HG03108 (cell line): ENCODE data around the gene MEN1.
"Not testable (repeated sequence)": the region's sequence is repeated elsewhere in the genome, so short reads cannot be mapped to it uniquely, and the experiment has no call there.

Experiments
- ATAC-seq: cut with Tn5 transposase; IDR thresholded peaks from one replicate; pipeline ENCODE4 v1.9.1; 2021; ENCODE audit warnings: moderate library complexity; ENCODE audit not compliant: unreplicated experiment

MEN1 gene

DNA sequence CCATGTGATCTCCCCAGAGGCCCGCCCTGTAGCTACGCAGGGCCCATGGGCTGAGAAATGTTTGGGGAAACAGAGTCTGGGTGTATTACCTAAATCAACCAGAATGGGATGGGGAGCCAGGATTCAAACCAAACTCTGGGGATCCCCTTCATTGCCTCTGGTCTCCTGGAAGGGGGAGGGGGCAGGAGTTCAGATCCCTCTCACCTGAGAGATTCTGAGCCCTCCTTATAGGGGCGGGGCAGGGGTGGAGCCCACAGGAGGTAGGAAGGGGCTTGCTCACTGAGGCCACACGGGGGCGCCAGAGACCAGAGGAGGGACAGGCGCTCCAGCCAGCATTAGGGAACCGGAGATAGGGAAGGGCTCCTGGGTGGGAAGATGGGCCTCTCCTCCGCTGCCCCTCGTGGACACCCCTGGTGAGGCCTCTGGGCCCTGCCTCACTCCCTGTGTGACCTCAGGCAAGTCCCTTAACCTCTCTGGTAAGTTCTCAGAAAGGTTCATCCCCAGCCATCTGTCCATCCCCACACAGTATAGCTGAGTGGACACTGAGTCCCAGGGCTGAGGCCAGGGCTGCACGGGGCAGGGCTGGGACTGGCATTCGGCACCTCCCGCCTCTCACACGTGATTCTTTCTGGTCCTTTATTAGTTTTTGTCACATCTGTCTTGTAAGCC is 36.8 kb upstream of the MEN1 start:
- no peak for ATAC-seq

GRCh38 chr11:64845776-64846129 is 35.4 kb upstream of the MEN1 start:
- ATAC-seq, result not testable (repeated sequence)

GRCh38 chr11:64845129-64845775 is 34.9 kb upstream of the MEN1 start:
- no peak for ATAC-seq

DNA sequence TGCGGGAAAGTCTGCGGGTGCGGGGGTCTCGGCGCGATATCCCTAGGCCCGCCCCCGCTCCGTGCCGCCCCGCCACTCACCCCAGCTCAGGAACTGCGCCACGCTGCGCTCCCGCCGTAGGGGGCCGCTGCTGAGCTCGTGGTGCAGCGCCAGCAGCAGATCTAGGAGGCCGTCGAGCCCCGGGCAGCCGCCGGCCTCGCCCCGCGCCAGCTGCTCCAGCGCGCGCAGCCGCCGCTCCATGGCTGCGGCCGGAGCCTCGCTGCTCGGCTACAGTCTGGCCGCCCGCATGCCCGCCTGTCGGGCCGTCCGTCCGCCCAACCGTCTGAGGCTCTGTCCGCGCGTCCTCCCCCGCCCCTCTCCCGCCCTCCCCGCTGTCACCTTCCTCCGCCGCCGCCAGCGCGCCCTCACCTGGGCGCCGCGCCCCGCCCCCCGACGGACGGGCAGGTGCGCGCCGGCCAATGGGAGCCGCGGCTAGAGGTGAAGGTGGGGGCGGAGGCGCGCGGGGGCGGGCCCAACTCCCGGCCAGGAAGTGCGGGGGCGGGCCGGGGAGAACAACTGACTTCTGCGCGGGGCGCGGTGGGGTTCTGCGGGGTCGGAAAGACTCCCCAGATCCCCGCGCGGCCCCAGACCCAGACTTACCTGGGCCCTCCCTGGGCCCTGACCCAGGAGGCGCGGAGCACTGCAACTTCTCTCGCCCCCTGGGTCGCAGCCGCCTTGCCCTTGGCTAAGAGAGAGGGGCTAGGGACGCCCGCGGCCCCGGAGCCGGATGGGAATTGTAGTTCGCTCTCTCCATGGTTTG is 34.2 kb upstream of the MEN1 start, which contains the start of gene CDC42BPG:
TSS of gene CDC42BPG (minus strand) at position 324 of the 799 bp plus-strand sequence. CDS start at position 240, 84 bp downstream.
- no peak for ATAC-seq

DNA sequence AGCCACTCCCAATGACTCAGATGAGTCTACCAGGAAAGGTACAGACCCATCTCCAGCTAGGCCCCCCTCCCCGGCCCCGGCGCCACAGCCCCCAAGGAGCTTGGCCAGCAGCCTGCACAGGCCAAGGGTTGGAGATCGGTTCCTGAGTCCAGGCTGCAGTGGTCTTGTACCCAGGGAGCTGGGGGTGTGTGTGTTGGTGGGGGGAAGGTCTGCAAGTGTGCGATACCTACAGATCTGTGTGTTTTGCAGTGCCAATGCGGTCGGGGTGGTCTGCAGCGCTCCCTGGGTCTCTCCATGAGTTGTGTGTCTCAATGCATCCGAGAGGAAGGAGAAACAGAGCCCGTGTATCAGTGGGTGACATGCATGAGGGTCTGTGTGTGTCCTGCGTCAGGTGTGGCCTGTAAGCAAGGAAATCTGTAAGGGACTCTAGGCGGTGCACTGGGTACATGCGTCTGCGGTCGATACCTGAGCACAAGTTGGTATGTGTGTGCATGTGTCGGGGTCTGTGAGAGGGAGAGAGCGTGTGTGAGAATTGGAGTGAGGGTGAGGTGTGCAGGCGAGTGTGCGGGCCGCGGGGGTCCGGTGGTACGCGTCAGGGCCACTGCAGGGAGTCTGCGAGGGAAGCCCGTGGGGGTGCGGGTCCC is 33.5 kb upstream of the MEN1 start:
- no peak for ATAC-seq

DNA sequence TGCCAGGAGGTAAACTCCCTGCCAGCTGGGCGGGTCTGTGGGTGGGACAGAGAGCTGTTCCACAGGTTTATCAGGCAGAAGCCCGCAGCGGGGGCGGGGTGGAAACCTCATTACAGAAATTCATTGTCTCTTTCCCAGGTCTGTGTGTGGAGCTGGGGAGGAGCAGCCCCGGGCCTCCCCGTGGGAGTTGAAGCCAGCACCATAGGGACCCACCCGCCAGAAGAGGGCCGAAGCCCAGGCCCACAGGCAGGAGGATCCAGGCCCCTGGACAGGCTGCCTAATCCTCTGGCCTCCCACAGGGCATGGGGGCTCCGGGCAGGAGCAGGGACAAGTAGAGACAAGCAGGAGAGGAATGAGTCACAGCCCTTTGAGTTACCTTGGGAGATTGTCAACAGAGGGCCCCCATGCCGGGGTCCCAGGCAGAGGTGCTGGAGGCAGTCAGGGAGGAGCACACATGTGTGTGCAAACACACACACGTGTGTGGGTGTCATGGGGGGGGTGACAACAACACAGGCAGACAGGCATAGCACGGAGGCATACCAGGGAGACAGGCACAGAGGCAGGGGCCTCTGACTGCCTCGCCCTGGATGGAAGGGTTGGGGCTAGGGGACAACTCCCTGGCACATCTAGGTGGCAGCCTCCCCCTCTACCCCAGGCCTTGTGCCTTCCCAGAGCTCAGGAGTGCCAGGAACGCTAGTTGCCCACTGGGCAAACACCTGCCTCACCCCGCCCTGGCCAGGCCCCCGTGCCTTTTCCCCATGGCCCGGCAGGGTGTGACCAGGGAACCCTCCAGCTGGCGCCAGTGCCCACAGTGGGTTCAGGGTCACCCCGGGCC is 32.7 kb upstream of the MEN1 start:
- ATAC-seq, result no peak

GRCh38 chr11:64842366-64842759 is 32.0 kb upstream of the MEN1 start:
- no peak for ATAC-seq

DNA sequence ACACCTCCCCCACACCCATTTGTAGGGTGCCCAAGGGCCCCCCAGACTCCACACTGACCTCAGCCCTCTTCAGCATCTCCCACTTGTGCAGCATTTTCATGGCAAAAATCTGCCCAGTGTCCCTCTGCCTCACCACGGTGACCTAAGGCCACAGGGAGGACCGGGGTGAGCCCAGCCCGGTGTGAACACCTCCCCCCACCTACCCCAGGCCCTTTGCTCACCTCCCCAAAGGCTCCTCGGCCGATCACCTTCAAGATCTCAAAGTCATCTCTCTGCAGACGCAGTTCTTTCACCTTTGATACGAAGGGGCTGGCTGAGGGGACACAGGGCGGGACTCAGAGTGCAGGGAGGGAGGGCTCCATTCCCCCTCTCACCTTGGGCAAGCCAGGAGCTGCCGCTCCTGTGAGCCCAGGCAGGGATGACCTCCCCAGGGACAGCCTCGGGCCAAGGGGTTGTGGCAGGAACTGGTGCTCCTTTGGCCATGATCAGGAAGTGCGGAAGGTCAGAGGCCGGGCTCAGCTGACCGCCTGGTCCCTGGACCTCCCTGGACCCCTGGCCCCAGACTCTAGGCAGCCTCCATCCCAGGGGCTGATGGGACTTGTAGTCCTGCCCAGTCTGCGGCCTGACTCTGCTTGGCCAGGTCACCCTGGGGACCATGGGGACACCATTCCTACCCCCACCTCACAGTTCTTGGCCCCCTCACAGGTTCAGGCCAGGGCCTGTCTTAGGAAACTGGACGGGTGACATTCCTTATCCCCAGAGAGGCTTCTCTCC is 31.4 kb upstream of the MEN1 start:
- ATAC-seq, result no peak

- ATAC-seq, result no peak
These were observed 29.8 kb upstream of the MEN1 start for GRCh38 chr11:64839887-64840782.

GRCh38 chr11:64839335-64839734 is 29.0 kb upstream of the MEN1 start:
- no peak for ATAC-seq

DNA sequence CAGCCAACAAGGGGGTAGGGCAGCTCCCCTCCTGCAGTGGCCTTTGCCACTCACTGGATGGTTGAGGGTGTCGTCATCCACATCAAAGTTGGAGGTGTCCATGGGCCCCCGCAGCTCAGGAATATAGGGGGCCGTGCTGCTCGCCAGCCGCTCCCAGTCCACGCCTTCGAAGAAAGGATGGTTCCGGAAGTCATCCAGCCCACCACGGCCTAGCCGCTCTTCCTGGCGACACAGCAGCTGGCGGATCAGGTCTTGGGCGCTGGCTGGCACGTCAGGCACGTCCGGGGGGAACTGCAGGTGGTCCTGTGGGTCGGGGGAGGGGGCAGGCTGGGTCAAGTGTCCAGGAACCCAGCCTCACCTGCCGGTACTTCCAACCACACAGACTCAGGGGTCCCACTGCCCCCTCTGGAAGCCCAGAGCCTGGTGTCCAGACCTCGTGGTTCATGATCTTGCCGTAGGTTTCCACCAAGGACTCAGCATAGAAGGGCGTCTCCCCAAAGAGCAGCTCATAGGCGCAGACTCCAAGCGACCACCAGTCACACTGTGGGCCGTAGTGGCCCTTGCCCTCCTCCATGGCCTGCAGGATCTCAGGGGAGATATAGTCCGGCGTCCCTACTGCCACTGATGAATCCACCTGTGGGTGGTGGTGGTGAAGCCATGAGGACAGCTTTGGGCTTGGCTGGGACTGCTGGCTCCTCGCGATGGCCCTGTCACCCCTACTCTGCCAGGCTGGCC is 28.4 kb upstream of the MEN1 start:
- ATAC-seq, result no peak

DNA sequence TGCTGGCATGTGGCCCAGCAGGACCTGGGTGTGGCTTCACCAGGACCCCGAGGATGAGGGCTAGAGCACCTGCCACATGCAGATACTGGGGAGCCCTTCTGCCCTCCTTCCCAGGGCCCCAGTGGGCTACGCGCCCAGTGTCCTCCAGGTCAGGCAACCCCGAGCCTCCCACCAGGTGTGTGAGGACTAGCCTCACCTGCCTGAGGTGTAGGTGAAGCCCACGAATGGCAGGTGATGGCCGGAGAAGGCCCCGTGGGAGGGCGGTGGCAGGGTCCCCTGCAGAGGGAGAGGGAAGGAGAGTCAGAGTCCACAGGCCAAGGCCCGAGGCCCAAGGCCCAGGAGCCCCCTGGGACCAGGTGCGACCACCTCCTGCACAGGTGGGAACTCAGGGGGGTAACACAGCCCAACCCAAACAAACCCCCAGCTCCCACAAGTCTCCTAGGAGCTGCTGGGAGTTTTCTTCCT is 27.6 kb upstream of the MEN1 start:
- no peak for ATAC-seq

GRCh38 chr11:64836448-64837072 is 26.2 kb upstream of the MEN1 start:
- ATAC-seq, result no peak

GRCh38 chr11:64835616-64836447 is 25.5 kb upstream of the MEN1 start:
- no peak for ATAC-seq

- ATAC-seq, result no peak
These were observed 24.6 kb upstream of the MEN1 start for GRCh38 chr11:64834723-64835615.
